Astrocyte (in vitro differentiated cells and primary cell): Measurements from ENCODE around the gene SMC6.

Experiments
- CTCF ChIP-seq: IDR thresholded peaks from 2 replicates; pipeline ENCODE4 v1.5.1; 2011; ENCODE audit warnings: low read depth, mild to moderate bottlenecking, inconsistent platforms, low read length, moderate library complexity; ENCODE audit not compliant: insufficient read depth
- EZH2 ChIP-seq: IDR thresholded peaks from 2 replicates; pipeline ENCODE4 v1.6.1; 2012; ENCODE audit warnings: mild to moderate bottlenecking, low read length, inconsistent platforms; ENCODE audit not compliant: insufficient read depth

- no peak for TF ChIP-seq CTCF
- no peak for TF ChIP-seq EZH2
These were observed 39.7 kb upstream of the SMC6 start for GRCh38 chr2:17793296-17793695.
